HuH-7.5 (cell line): ENCODE data around the gene OR5AL1.
"Not testable (repeated sequence)": the region's sequence is repeated elsewhere in the genome, so short reads cannot be mapped to it uniquely, and the experiment has no call there.

Experiments used
- DNase-seq: peaks from one replicate; pipeline ENCODE4 v3.0.0; 2011; ENCODE audit warnings: low spot score

OR5AL1 gene

DNA sequence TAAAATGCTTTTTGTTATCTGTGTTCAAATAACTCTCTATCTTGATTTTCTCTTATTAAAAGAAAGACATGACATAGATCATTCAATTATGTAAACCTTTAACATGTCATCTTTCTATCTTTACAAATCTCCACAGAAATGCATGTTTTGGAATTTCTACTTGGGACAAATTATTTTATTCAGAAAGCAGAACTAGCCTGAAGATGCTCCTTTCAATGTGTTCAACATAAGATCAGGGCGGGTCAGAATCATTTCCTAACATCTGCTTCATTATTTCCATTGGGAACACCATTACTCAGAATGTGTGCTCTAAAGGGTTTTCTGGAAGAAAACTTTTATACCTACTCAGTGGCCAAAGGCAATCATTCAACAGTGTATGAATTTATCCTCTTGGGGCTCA is at the start of gene OR5AL1:
Gene OR5AL1, plus strand, starts transcription at position 301 of the 400 bp plus-strand sequence.
- DNase-seq: no peak

DNA sequence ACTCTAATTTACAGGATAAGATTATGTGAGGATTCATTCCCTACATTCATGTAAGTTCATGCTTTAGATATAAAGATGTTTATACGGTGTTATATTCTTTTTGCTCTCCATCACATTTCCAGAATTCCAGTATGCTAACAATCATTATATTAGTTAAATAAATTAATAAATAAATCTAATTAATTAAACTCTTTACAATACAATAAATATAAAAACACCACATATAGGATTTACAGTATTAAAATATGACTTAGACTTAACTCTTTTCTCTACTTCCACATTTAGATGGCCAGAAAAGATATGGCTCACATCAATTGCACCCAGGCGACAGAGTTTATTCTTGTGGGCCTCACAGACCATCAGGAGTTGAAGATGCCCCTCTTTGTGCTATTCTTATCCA is 37.2 kb upstream of the OR5AL1 start, which contains the start of gene OR8U1:
Gene OR8U1, plus strand, starts transcription at position 301 of the 400 bp plus-strand sequence. Its CDS starts 0 bp downstream, at position 301.
- no peak for DNase-seq

DNA sequence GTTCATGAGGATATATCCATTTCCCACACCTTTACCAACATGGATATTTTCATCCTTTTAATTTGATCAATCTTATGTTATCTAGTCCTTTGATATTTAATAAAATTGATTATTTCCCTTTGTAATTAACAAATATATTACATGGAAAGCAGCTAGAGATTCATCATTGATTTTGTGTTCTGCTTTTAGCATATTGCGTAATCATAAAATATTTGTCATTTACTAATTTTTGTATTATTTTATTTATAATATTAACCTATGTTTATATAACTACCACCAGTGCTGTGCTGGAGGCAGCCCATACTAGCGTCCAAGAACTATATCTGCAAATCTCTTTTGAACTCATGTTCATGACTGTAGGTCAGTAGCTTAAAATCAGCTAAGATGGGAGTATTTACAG is 32.4 kb upstream of the OR5AL1 start:
- DNase-seq: no peak

DNA sequence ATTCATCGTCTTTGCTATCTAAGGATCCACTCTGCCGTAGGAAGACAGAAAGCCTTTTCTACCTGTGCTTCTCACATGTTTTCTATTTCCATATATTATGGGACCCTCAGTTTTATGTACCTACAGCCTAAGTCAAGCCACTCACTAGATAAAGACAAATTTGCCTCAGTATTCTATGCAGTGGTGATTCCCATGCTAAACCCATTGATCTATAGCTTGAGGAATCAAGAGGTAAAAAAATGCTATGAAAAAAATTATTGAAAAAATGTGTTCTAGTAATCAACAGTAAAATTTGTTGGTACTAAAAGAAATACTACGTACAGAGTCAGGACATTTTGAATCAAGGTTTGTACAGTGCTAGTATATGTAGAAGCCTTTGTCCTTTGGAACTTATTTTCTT is 18.1 kb upstream of the OR5AL1 start:
- DNase-seq: no peak

DNA sequence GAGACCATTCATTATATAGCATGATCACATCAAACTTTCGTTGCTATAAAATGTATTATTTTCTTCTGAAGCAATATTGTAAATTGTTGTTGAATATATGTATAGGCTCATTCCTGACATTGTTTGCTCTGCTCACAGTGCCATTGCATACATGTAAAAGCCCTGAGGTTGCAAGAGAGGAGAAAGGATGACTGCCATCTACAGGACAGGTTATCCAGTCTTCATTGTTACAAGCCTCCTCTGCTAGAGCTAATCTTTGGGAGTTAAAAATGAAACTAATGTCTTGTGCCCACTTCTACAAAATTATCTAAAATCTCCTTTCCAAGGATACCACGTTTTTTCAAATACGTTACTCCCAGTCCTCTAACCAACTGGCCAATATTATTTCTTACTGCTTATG is 16.4 kb upstream of the OR5AL1 start:
- no peak for DNase-seq

DNA sequence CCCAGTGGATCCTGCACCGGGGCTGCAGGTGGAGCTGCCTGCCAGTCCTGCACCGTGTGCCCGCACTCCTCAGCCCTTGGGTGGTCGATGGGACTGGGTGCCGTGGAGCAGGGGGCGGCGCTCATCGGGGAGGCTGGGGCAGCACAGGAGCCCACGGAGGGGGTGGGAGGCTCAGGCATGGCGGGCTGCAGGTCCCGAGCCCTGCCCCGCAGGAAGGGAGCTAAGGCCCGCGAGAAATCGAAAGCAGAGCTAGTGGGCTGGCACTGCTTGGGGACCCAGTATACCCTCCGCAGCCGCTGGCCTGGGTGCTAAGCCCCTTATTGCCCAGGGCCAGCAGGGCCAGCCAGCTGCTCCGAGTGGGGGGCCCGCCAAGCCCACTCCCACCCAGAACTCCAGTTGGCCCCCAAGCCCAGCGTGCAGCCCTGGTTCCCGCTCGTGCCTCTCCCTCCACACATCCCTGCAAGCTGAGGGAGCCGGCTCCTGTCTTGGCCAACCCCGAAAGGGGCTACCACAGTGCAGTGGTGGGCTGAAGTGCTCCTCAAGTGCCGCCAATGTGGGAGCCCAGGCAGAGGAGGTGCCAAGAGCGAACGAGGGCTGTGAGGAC is 10.5 kb upstream of the OR5AL1 start:
- DNase-seq: not testable (repeated sequence)

DNA sequence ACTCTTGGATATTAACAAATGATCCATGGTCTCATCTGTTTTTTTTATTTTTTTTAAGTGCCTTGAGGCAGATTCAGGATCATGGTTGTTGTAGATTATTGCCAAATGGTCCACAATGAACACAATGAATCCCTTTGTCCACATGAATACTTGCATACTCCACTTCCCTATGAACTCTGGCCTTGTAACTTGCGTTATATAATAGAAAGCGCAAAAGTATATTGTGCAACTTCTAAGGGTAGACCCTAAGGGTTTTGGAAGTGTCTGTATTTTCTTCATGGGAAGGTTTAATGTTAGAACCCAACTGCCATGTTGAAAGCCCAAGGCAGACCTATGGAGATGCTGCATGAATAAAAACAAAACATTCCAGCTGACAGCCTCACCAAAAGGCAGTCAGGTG is 8.1 kb upstream of the OR5AL1 start:
- no peak for DNase-seq

DNA sequence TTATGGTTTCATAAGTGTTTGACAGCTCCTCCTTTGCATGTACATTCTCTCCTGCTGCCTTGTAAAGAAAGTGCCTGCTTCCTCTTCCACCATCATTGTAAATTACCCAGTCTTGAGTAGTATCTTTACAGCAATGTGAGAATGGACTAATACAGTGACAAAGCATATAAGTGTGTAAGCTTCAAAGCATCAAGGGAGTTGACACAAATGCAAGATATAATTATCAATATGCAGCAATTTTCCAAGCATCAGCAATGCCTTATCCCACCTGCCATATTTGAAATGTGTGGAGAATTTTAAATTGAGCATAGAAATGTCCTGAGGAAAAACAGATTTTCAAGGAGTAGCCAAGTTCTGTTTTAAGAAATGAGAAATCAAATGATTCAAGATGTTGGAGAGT is 1.7 kb upstream of the OR5AL1 start:
- DNase-seq: no peak

DNA sequence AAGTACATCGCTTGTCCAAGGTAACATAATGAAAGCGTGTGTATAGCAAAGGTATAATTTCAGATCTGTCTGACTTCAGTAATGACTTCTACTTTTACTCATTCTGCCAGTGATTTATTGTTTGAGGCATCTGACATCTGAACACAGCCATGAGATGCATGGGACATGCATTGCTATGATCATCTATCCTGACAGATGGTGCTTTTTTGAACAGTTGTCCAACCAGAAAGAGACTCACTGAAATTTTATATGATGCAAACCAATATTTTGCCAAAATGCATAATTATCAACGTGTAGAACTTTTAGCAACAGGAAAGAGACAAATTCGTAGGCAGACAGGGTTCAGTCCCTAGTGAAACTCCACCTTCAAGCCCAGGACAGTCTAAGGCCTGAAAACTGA is 41.0 kb downstream of the OR5AL1 start:
- no peak for DNase-seq

DNA sequence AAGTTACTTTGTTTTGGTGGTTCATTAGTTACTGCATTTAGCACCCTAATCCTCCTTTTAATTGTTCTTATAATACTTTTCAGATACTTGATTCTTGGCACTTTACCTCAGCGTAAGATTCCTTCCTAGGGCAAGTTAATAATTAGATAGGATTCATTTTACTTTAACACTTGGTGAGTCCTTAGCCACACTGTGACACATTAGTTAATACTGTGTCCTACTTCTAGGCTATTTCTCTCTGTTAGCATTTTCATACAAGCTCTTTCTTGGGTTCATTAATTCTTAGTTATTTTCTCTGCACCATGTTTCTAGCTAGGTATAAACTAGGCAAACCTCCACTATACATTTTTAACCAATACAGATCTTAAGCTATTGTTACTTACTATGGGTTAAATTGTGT is 44.6 kb downstream of the OR5AL1 start:
- DNase-seq: no peak
